ENCODE results near the gene ANKRD40. TPM values are rescaled to one million over a fixed set of nuclear protein-coding genes. Genes with fewer than 3 reads are reported as not detected.

ANKRD40 gene
- total RNA-seq, 2 donors from 2014 or later, result 20.1 to 25.1 TPM

DNA sequence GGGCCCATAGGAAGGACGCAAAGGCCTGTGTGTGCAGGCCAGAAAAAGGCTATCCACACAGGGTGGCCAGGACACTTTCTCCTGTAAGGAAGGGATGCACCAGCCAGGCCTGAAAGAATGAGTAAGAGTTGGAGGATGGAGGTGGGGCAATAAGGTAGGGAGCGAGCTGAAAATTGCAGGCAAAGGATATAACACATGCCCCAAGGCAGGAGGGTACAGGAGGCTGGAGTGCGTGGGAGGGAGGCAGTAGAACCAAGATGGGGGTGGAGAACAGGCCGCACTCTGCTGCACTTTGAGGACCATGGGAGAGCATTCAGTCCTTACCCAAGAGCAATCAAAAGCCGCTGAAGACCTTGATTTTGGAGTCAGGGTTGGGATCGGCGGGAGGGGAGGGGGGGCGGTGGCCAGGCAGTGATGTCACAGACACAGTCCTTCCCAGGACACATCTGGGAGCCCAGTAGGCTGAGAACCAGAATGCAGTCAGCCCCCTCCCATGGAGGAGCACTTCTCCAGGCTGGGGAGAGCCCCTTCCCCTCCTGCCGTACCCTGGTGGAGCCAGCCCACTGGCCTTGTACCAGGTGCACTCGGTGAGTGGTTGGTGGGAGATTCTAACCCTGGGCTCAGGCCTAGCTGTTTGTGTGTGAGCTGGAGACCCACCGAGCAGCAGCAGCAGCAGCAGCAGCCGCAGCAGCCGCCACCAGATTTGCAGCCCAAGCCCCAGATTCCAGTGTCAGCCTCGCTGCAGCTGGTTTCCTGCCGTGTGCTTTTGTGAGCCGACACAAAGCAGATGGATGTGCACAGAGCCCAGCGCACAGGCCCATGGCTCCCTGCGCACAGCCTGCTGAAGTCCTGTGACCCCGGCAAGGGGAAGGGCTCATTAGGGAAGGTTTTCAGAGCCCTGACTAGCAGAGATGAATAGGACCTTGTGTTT lies 17.5 kb downstream of the ANKRD40 start:
- no peak for DNase-seq
- H3K4me1 ChIP-seq, result peaks cover 19% of the 10 kb centered on the region
- intact Hi-C loops (cut with DNase I), result no loop called here

DNA sequence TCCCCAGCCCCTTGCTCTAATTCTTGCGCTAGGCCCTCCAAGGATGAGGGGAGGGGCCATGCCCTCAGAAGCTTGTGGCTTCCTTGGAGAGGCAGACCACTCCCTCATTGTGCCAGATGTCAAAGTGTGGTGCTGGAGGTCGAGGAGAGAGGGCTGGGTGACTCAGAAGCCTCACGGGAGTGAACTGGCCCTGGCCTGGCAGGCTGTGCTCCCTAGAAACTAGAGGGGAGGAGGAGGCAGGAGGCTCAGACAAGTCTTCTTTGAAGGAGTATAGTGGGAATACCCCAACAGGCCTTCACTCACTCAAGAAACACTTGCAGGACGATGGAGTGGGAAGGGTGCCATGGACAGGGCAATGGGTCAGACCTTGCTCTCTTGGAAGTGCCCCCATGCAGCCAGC lies 18.5 kb downstream of the ANKRD40 start:
- Histone ChIP-seq H3K27ac (no peak overlapping the region), H3K4me1 (peaks cover 22% of the 10 kb centered on the region)
- DNase-seq, result no peak

More for the DNA sequence above, 17.5 kb downstream of the ANKRD40 start:
- Histone ChIP-seq H3K4me3 (no peak overlapping the region), H3K27me3 (no peaks in the 10 kb centered on the region), H3K9ac (ENCODE audit: low read depth in 2 of 2, low read length in 2 of 2) (peak overlapping the region; percentile 37 to 74), H3K9me3 (no peaks in the 10 kb centered on the region), H3K36me3 (no peaks in the 10 kb centered on the region), H3K27ac (peak overlapping the region; percentile 81)
- TF ChIP-seq, protein P1, sequence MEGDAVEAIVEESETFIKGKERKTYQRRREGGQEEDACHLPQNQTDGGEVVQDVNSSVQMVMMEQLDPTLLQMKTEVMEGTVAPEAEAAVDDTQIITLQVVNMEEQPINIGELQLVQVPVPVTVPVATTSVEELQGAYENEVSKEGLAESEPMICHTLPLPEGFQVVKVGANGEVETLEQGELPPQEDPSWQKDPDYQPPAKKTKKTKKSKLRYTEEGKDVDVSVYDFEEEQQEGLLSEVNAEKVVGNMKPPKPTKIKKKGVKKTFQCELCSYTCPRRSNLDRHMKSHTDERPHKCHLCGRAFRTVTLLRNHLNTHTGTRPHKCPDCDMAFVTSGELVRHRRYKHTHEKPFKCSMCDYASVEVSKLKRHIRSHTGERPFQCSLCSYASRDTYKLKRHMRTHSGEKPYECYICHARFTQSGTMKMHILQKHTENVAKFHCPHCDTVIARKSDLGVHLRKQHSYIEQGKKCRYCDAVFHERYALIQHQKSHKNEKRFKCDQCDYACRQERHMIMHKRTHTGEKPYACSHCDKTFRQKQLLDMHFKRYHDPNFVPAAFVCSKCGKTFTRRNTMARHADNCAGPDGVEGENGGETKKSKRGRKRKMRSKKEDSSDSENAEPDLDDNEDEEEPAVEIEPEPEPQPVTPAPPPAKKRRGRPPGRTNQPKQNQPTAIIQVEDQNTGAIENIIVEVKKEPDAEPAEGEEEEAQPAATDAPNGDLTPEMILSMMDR (IDR thresholded peaks at IDR 0.05), result no peak

DNA sequence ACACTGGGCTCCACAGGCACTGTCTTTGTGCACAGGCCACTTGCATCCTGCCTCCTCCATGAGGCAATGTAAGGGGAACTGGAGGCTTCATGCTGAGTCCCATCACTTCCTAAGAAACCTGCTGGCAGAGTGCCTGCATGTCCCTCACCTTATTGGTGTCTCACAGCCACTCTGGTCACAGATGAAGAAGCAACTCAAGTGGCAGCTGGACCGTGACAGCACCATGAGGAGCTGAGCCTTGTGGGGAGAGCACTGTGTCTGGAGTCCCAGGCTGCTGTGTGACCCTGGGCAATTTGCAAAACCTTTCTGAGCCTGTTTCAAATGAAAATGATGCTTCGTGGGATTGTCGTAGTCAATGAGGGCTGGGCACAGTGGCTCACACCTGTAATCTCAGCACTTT lies 19.5 kb downstream of the ANKRD40 start:
- Histone ChIP-seq H3K27ac (no peak overlapping the region), H3K4me1 (peaks cover 22% of the 10 kb centered on the region), H3K9ac (ENCODE audit: low read depth in 2 of 2, low read length in 2 of 2) (peak overlapping the region in 1 of 2 donors; percentile 75), H3K36me3 (no peaks in the 10 kb centered on the region), H3K9me3 (no peaks in the 10 kb centered on the region), H3K4me3 (no peak overlapping the region), H3K27me3 (no peaks in the 10 kb centered on the region)
- intact Hi-C loops (cut with DNase I), result no loop called here
- TF ChIP-seq, protein P1 (IDR thresholded peaks at IDR 0.05), result no peak
- no peak for DNase-seq

More for the DNA sequence above, 18.5 kb downstream of the ANKRD40 start:
- Histone ChIP-seq H3K36me3 (no peaks in the 10 kb centered on the region), H3K9me3 (no peaks in the 10 kb centered on the region), H3K27me3 (no peaks in the 10 kb centered on the region), H3K4me3 (no peak overlapping the region), H3K9ac (ENCODE audit: low read depth in 2 of 2, low read length in 2 of 2) (peak overlapping the region in 1 of 2 donors; percentile 74)
- intact Hi-C loops (cut with DNase I), result no loop called here
- TF ChIP-seq, protein P1 (IDR thresholded peaks at IDR 0.05), result no peak

DNA sequence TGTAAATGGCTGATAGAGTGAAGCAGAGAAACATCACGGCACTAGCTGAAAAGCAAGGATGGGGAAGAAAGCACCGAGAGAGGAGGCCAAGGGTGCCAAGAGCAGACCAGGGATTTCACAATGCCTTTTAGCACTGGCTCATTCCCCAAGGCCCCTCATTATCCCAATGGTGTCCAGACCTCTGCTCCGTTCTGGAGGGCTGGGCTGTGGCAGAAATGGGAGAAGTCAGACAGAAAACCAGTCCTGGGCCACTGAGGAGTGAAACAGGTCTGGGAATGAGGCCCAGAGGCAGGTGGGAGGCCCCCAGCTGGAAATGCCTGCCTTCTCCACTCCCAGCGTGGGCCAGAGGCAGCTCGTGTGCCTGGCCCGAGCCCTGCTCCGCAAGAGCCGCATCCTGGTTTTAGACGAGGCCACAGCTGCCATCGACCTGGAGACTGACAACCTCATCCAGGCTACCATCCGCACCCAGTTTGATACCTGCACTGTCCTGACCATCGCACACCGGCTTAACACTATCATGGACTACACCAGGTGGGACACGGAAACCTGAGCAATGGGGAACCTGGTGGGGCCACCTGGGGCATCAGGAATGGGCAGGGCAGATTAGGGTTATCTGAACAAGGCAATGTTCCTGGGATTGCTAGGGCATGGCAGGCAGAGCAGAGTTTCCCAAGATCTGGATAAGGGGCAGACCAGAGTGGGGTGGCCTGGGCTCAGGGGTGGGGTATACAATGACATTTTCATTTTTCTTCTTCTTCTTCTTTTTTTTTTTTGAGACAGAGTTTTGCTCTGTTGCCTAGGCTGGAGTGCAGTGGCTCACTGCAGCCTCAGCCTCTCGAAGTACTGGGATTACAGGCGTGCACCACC lies 20.3 kb downstream of the ANKRD40 start:
- Histone ChIP-seq H3K9me3 (no peaks in the 10 kb centered on the region), H3K4me3 (no peak overlapping the region), H3K4me1 (peaks cover 22% of the 10 kb centered on the region), H3K27me3 (no peaks in the 10 kb centered on the region), H3K9ac (ENCODE audit: low read depth in 2 of 2, low read length in 2 of 2) (peak overlapping the region in 1 of 2 donors; percentile 75), H3K36me3 (no peaks in the 10 kb centered on the region), H3K27ac (peak overlapping the region; percentile 92)
- intact Hi-C loops (cut with DNase I), result no loop called here
- TF ChIP-seq, protein P1 (IDR thresholded peaks at IDR 0.05), result no peak
- no peak for DNase-seq

DNA sequence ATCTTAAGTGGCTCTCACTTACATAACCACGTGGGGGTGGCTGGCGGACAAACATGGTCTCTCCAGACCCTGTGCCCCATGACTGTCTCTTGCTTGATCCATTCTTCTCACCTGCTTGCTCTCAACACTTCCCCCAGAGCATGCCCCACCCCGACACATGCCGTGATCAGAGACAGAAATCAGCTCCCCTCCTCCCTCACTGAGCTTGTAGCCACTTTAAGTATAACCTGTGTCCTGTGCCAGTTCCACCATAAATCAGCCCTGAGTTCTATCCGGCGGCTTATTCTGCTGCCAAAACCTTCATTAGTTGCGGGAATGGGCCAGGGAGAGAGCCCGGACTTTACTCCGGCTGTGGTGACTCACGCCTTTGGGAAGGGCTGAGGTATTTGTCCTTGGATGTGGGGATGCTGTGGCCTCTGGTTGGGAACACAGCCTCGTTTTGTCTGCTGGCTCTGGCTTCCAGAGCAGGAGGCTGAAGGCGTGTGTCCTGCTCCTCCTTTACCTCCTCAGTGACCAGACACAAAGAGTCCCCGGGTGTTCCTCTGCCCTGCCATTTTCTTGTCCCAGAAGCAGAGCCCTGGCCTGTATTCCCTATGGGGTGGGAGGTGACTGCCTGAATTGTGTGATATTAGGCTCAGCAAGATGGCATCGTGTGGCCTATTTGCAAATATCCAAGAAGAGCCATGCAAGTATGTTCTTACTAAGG lies 21.1 kb downstream of the ANKRD40 start:
- H3K4me3 ChIP-seq, result no peak overlapping the region
- H3K9ac ChIP-seq (ENCODE audit: low read depth in 2 of 2, low read length in 2 of 2), result peak overlapping the region in 1 of 2 donors; percentile 75
- intact Hi-C loops (cut with DNase I), result no loop called here
- H3K27ac ChIP-seq, result peak overlapping the region; percentile 92
- no peaks in the 10 kb centered on the region for H3K36me3 ChIP-seq
- TF ChIP-seq, protein P1 (IDR thresholded peaks at IDR 0.05), result no peak
- H3K4me1 ChIP-seq, result peaks cover 23% of the 10 kb centered on the region
- no peaks in the 10 kb centered on the region for H3K9me3 ChIP-seq
- no peaks in the 10 kb centered on the region for H3K27me3 ChIP-seq
- DNase-seq, result peak; percentile 89
